ENCODE measurements around the gene VASP. TPM values are rescaled to one million over a fixed set of nuclear protein-coding genes. Genes with fewer than 3 reads are reported as not detected.

Gene VASP
- total and polyA plus RNA-seq, 2 donors (not counting 1 experiment from before 2014, with no cell fraction given), result 79.5 to 108 TPM

- TF ChIP-seq CTCF (IDR thresholded peaks at IDR 0.05), result no peak
- TF ChIP-seq EZH2 (IDR thresholded peaks at IDR 0.05; ENCODE audit: borderline replicate concordance, insufficient read depth, low read depth, low read length, poor library complexity, severe bottlenecking), result no peak
- Mint-ChIP-seq H3K9me3 (ENCODE audit: insufficient read depth) (no peaks in the 10 kb centered on the region), H3K27me3 (no peaks in the 10 kb centered on the region), H3K27ac (no peak overlapping the region), H3K4me1 (peaks cover 18% of the 10 kb centered on the region), H3K4me3 (no peak overlapping the region)
- no peak for ATAC-seq (ENCODE audit: low read depth)
- Histone ChIP-seq H3K4me3 (ENCODE audit: control extremely low read depth in 1 of 5, extremely low read depth in 1 of 5, insufficient read depth in 1 of 5, low read depth in 2 of 5, low read length in 4 of 5) (no peak overlapping the region), H3K9ac (ENCODE audit: low read length) (no peak overlapping the region), H3K9me3 (ENCODE audit: control extremely low read depth in 1 of 3, control insufficient read depth in 2 of 3, insufficient read depth in 1 of 3, low read length in 2 of 3) (peaks cover 0 to 5% (median 0%) of the 10 kb centered on the region in 3 donors), H3K27me3 (replicated peaks in 1 of 4; ENCODE audit: control extremely low read depth in 1 of 4, control insufficient read depth in 3 of 4, insufficient read depth in 4 of 4, low read length in 3 of 4) (peaks cover 0 to 3% (median 0%) of the 10 kb centered on the region in 4 experiments), H2AFZ (ENCODE audit: insufficient read depth, low read depth, low read length, poor library complexity, severe bottlenecking) (no peak overlapping the region), H4K20me1 (ENCODE audit: control insufficient read depth, insufficient read depth, low read length, poor library complexity, severe bottlenecking) (peaks cover 9% of the 10 kb centered on the region), H3K79me2 (ENCODE audit: control insufficient read depth, insufficient read depth, low read length) (no peaks in the 10 kb centered on the region), H3K4me2 (replicated peaks; ENCODE audit: low read depth, low read length, poor library complexity, severe bottlenecking) (no peak overlapping the region), H3K4me1 (ENCODE audit: control insufficient read depth in 2 of 2, insufficient read depth in 2 of 2, low read length in 2 of 2) (peaks cover 9 to 13% of the 10 kb centered on the region in 2 donors), H3K36me3 (replicated peaks in 1 of 2; ENCODE audit: control extremely low read depth in 1 of 2, control insufficient read depth in 1 of 2, extremely low read depth in 1 of 2, insufficient read depth in 2 of 2, low read length in 1 of 2) (peaks cover 0 to 11% of the 10 kb centered on the region in 2 experiments), H3K27ac (ENCODE audit: low read length in 2 of 2) (no peak overlapping the region)
- ChIA-PET POLR2A (interaction anchor here (0.6 kb wide), 1 partner anchor 108 kb away, joined by 5 read pairs; the partner anchor contains the start of gene EML2), CTCF (interaction anchor here (0.6 to 4.2 kb wide), 2 partner anchors 27 to 413 kb away, joined by 5 to 16 read pairs; no protein-coding TSS in a partner anchor)
- intact Hi-C loops (cut with micrococcal nuclease), result no loop called here
- DNase-seq, result no peak
- WGBS (ENCODE audit: insufficient coverage), result no CpG with 5 or more reads among the region's 1 CpG
Measured at GRCh38 chr19:45531349-45531748, 24.1 kb downstream of the VASP start.

- no peaks in the 10 kb centered on the region for H3K36me3 ChIP-seq (replicated peaks in 1 of 2; ENCODE audit: control extremely low read depth in 1 of 2, control insufficient read depth in 1 of 2, extremely low read depth in 1 of 2, insufficient read depth in 2 of 2, low read length in 1 of 2)
- H3K79me2 ChIP-seq (ENCODE audit: control insufficient read depth, insufficient read depth, low read length), result no peaks in the 10 kb centered on the region
- ATAC-seq (ENCODE audit: low read depth) (no peak), DNase-seq (no peak)
- peaks cover 7 to 17% of the 10 kb centered on the region in 2 donors for H3K4me1 ChIP-seq (ENCODE audit: control insufficient read depth in 2 of 2, insufficient read depth in 2 of 2, low read length in 2 of 2)
- peaks cover 0 to 9% (median 7%) of the 10 kb centered on the region in 3 donors for H3K9me3 ChIP-seq (ENCODE audit: control extremely low read depth in 1 of 3, control insufficient read depth in 2 of 3, insufficient read depth in 1 of 3, low read length in 2 of 3)
- no peak overlapping the region for H3K27ac ChIP-seq (ENCODE audit: low read length in 2 of 2)
- TF ChIP-seq EZH2 (IDR thresholded peaks at IDR 0.05; ENCODE audit: borderline replicate concordance, insufficient read depth, low read depth, low read length, poor library complexity, severe bottlenecking) (no peak), CTCF (IDR thresholded peaks at IDR 0.05) (no peak)
- no peak overlapping the region for H3K9ac ChIP-seq (ENCODE audit: low read length)
- CTCF ChIA-PET, result no interaction called here
- no peak overlapping the region for H3K4me3 Mint-ChIP-seq
- POLR2A ChIA-PET, result no interaction called here
- intact Hi-C loops (cut with micrococcal nuclease), result no loop called here
- H3K27me3 Mint-ChIP-seq, result no peaks in the 10 kb centered on the region
- WGBS (ENCODE audit: insufficient coverage), result no CpG with 5 or more reads among the region's 9 CpGs
- H3K4me1 Mint-ChIP-seq, result peaks cover 8% of the 10 kb centered on the region
- H2AFZ ChIP-seq (ENCODE audit: insufficient read depth, low read depth, low read length, poor library complexity, severe bottlenecking), result no peak overlapping the region
- no peak overlapping the region for H3K4me3 ChIP-seq (ENCODE audit: control extremely low read depth in 1 of 5, extremely low read depth in 1 of 5, insufficient read depth in 1 of 5, low read depth in 2 of 5, low read length in 4 of 5)
- H3K27me3 ChIP-seq (replicated peaks in 1 of 4; ENCODE audit: control extremely low read depth in 1 of 4, control insufficient read depth in 3 of 4, insufficient read depth in 4 of 4, low read length in 3 of 4), result no peaks in the 10 kb centered on the region
- no peaks in the 10 kb centered on the region for H4K20me1 ChIP-seq (ENCODE audit: control insufficient read depth, insufficient read depth, low read length, poor library complexity, severe bottlenecking)
- H3K27ac Mint-ChIP-seq, result no peak overlapping the region
- H3K4me2 ChIP-seq (replicated peaks; ENCODE audit: low read depth, low read length, poor library complexity, severe bottlenecking), result no peak overlapping the region
- no peaks in the 10 kb centered on the region for H3K9me3 Mint-ChIP-seq (ENCODE audit: insufficient read depth)
Measured at GRCh38 chr19:45539459-45539858, 32.2 kb downstream of the VASP start.
